Activated B cell treated with CpG ODN at 0.5 μM for 24 hours (primary cell): ENCODE data around the gene APOA5. TPM values are rescaled to one million over a fixed set of nuclear protein-coding genes. Genes with fewer than 3 reads are reported as not detected.
"Not testable (repeated sequence)": the region's sequence is repeated elsewhere in the genome, so short reads cannot be mapped to it uniquely, and the experiment has no call there.

Experiments
- ATAC-seq: fragments of 200-7000 bp; cut with Tn5 transposase; one replicate; pipeline ENCODE4 v1.10.0; 2021; ENCODE audit warnings: low read depth, mild to moderate bottlenecking, moderate library complexity
- CTCF ChIA-PET: fragments of 350-600 bp; sonication (Branson Sonifier 250); formaldehyde crosslinking; loops from one replicate; lab custom pipeline; 2021; ENCODE audit warnings: antibody characterized with exemption; lab: Charles Lee
- POLR2A ChIA-PET: fragments of 350-600 bp; sonication (Branson Sonifier 250); formaldehyde crosslinking; loops from one replicate; lab custom pipeline; 2021; ENCODE audit warnings: antibody characterized with exemption; lab: Charles Lee
- DNase-seq: peaks from one replicate; pipeline ENCODE4 v3.0.0; 2022
- H3K27ac Mint-ChIP-seq: one replicate; pipeline ENCODE4 v1.8.0; 2020; ENCODE audit warnings: mixed read lengths
- H3K27me3 Mint-ChIP-seq: one replicate; pipeline ENCODE4 v1.8.0; 2021; ENCODE audit warnings: mixed read lengths
- H3K36me3 Mint-ChIP-seq: one replicate; pipeline ENCODE4 v1.8.0; 2021; ENCODE audit warnings: low read depth, mixed read lengths
- H3K4me1 Mint-ChIP-seq: one replicate; pipeline ENCODE4 v1.8.0; 2021; ENCODE audit warnings: mixed read lengths
- H3K4me3 Mint-ChIP-seq: one replicate; pipeline ENCODE4 v1.8.0; 2020; ENCODE audit warnings: mild to moderate bottlenecking, mixed read lengths
- H3K9me3 Mint-ChIP-seq: one replicate; pipeline ENCODE4 v1.8.0; 2020; ENCODE audit warnings: mixed read lengths
- CTCF ChIP-seq: fragments of 200-600 bp; IDR thresholded peaks from one replicate; pipeline ENCODE4 v1.8.0; 2022; ENCODE audit warnings: antibody characterized with exemption, mild to moderate bottlenecking
- intact Hi-C: fragments of 100-400 bp; cut with micrococcal nuclease; formaldehyde crosslinking; loops from one replicate; pipeline ENCODE4 v1.15.1; 2024
- total RNA-seq: library from RNA; stranded (reverse); gene quantifications from 2 replicates; pipeline ENCODE4 v1.2.3, GENCODE V29; 2022

The APOA5 gene
- total RNA-seq, 1 donor from 2014 or later = not detected

- DNase-seq = no peak
- Mint-ChIP-seq H3K36me3 (no peaks in the 10 kb centered on the region), H3K27me3 (peaks cover 19% of the 10 kb centered on the region), H3K4me1 (no peaks in the 10 kb centered on the region), H3K4me3 (no peak overlapping the region), H3K27ac (no peak overlapping the region), H3K9me3 (no peaks in the 10 kb centered on the region)
- no peak for TF ChIP-seq CTCF
- intact Hi-C loops = no loop called here
- ChIA-PET CTCF (no interaction called here), POLR2A (no interaction called here)
- no peak for ATAC-seq
Observed at GRCh38 chr11:116804001-116804400, 12.3 kb upstream of the APOA5 start.

GRCh38 chr11:116801662-116802061 lies 10.0 kb upstream of the APOA5 start:
- intact Hi-C loops, H3K36me3 Mint-ChIP-seq, ATAC-seq, H3K27ac Mint-ChIP-seq, POLR2A ChIA-PET, H3K4me3 Mint-ChIP-seq, CTCF ChIA-PET, H3K4me1 Mint-ChIP-seq, H3K9me3 Mint-ChIP-seq, DNase-seq: not testable (repeated sequence)
- peaks cover 13% of the 10 kb centered on the region for H3K27me3 Mint-ChIP-seq

- Mint-ChIP-seq H3K36me3 (no peaks in the 10 kb centered on the region), H3K4me3 (no peak overlapping the region), H3K4me1 (no peaks in the 10 kb centered on the region), H3K27ac (no peak overlapping the region), H3K27me3 (peaks cover 13% of the 10 kb centered on the region), H3K9me3 (no peaks in the 10 kb centered on the region)
- ATAC-seq (no peak), DNase-seq (no peak)
- CTCF ChIA-PET = interaction anchor here (1.8 kb wide), 1 partner anchor 9 kb away, joined by 6 read pairs; the partner anchor contains the start of gene APOA5
- intact Hi-C loops = no loop called here
- no peak for TF ChIP-seq CTCF
- POLR2A ChIA-PET = no interaction called here
Observed at GRCh38 chr11:116800610-116801009, 8.9 kb upstream of the APOA5 start.

GRCh38 chr11:116798368-116798767 lies 6.7 kb upstream of the APOA5 start:
- Mint-ChIP-seq H3K9me3 (no peaks in the 10 kb centered on the region), H3K27ac (no peak overlapping the region)

GRCh38 chr11:116797816-116798215 lies 6.1 kb upstream of the APOA5 start:
- Mint-ChIP-seq H3K27ac (no peak overlapping the region), H3K9me3 (no peaks in the 10 kb centered on the region), H3K4me3 (no peak overlapping the region), H3K27me3 (peaks cover 7% of the 10 kb centered on the region), H3K36me3 (no peaks in the 10 kb centered on the region), H3K4me1 (no peaks in the 10 kb centered on the region)
- ATAC-seq (no peak), DNase-seq (no peak)
- TF ChIP-seq CTCF = no peak
- ChIA-PET CTCF (no interaction called here), POLR2A (no interaction called here)
- intact Hi-C loops = no loop called here

More at GRCh38 chr11:116798368-116798767, 6.7 kb upstream of the APOA5 start:
- Mint-ChIP-seq H3K36me3 (no peaks in the 10 kb centered on the region), H3K4me1 (no peaks in the 10 kb centered on the region), H3K4me3 (no peak overlapping the region), H3K27me3 (peaks cover 8% of the 10 kb centered on the region)
- no peak for TF ChIP-seq CTCF
- intact Hi-C loops = no loop called here
- DNase-seq (no peak), ATAC-seq (no peak)
- POLR2A ChIA-PET = no interaction called here
- CTCF ChIA-PET = no interaction called here

- ChIA-PET CTCF (no interaction called here), POLR2A (interaction anchor here (0.6 kb wide), 1 partner anchor 347 kb away, joined by 5 read pairs; no protein-coding TSS in a partner anchor)
- Mint-ChIP-seq H3K36me3 (no peaks in the 10 kb centered on the region), H3K9me3 (no peaks in the 10 kb centered on the region), H3K27me3 (peaks cover 4% of the 10 kb centered on the region), H3K4me3 (no peak overlapping the region), H3K4me1 (no peaks in the 10 kb centered on the region), H3K27ac (no peak overlapping the region)
- intact Hi-C loops = no loop called here
- no peak for ATAC-seq
- no peak for TF ChIP-seq CTCF
- no peak for DNase-seq
Observed at GRCh38 chr11:116796548-116796947, 4.9 kb upstream of the APOA5 start.
